Osteoblast (primary cell): Measurements from ENCODE around the gene ZC3H18. TPM values are rescaled to one million over a fixed set of nuclear protein-coding genes. Genes with fewer than 3 reads are reported as not detected.

Source experiments
- DNase-seq: peaks from one replicate; pipeline ENCODE4 v3.0.0; 2011; ENCODE audit warnings: low spot score, mixed read lengths; ENCODE audit not compliant: insufficient read length; ENCODE audit errors: missing footprints
- H2AFZ ChIP-seq: 2 replicates; pipeline ENCODE4 v1.6.0; 2011; ENCODE audit warnings: mild to moderate bottlenecking, low read length
- H3K27ac ChIP-seq: 2 replicates; pipeline ENCODE4 v1.5.1; 2011; ENCODE audit warnings: mild to moderate bottlenecking, low read depth, low read length, moderate library complexity
- H3K27me3 ChIP-seq: 2 replicates; pipeline ENCODE4 v1.6.0; 2012; ENCODE audit warnings: mild to moderate bottlenecking, control low read depth, inconsistent platforms, low read length, moderate library complexity; ENCODE audit not compliant: insufficient read depth
- H3K36me3 ChIP-seq: 2 replicates; pipeline ENCODE4 v1.5.1; 2011; ENCODE audit warnings: mild to moderate bottlenecking, low read length, control low read depth, moderate library complexity; ENCODE audit not compliant: insufficient read depth
- H3K4me1 ChIP-seq: 2 replicates; pipeline ENCODE4 v1.5.1; 2011; ENCODE audit warnings: mild to moderate bottlenecking, low read length, control low read depth, moderate library complexity; ENCODE audit not compliant: insufficient read depth
- H3K4me2 ChIP-seq: 2 replicates; pipeline ENCODE4 v1.6.0; 2011; ENCODE audit warnings: mild to moderate bottlenecking, low read length; ENCODE audit not compliant: insufficient read depth
- H3K4me3 ChIP-seq: fragments of 200-600 bp; sonication (generic); 3 replicates; pipeline ENCODE4 v1.5.1; 2012; ENCODE audit warnings: mild to moderate bottlenecking, low read length, inconsistent platforms; ENCODE audit not compliant: insufficient read depth
- H3K79me2 ChIP-seq: 2 replicates; pipeline ENCODE4 v1.6.0; 2012; ENCODE audit warnings: mild to moderate bottlenecking, low read length, control low read depth, inconsistent platforms; ENCODE audit not compliant: insufficient read depth
- H3K9me3 ChIP-seq: 2 replicates; pipeline ENCODE4 v1.5.1; 2011; ENCODE audit warnings: low read depth, low read length, control low read depth
- H4K20me1 ChIP-seq: 2 replicates; pipeline ENCODE4 v1.6.0; 2012; ENCODE audit warnings: mild to moderate bottlenecking, low read length, control low read depth; ENCODE audit not compliant: insufficient read depth
- CTCF ChIP-seq: IDR thresholded peaks from 2 replicates; pipeline ENCODE4 v1.5.1; 2011; ENCODE audit warnings: mild to moderate bottlenecking, low read depth, low read length, moderate library complexity; ENCODE audit errors: extremely low read depth
- total RNA-seq: library from RNA; depleted of rRNA; stranded (reverse); fragments of >200 nt; gene quantifications from 2 replicates; pipeline ENCODE4 v1.2.3, GENCODE V29; 2012

Gene ZC3H18
- total RNA-seq, 1 donor: 10.9 TPM

GRCh38 chr16:88538366-88539060 lies 31.7 kb upstream of the ZC3H18 start:
- Histone ChIP-seq H3K4me2 (no peak overlapping the region), H3K27ac (no peak overlapping the region), H2AFZ (no peak overlapping the region), H3K4me1 (peaks cover 4% of the 10 kb centered on the region), H3K9me3 (peaks cover 4% of the 10 kb centered on the region), H3K36me3 (no peaks in the 10 kb centered on the region), H3K4me3 (no peak overlapping the region), H4K20me1 (peaks cover 9% of the 10 kb centered on the region), H3K79me2 (peaks cover 2% of the 10 kb centered on the region), H3K27me3 (peaks cover 26% of the 10 kb centered on the region)
- TF ChIP-seq CTCF: no peak
- DNase-seq: no peak

- H4K20me1 ChIP-seq: peaks cover 9% of the 10 kb centered on the region
- peaks cover 4% of the 10 kb centered on the region for H3K9me3 ChIP-seq
- H3K27me3 ChIP-seq: peaks cover 26% of the 10 kb centered on the region
- no peak overlapping the region for H2AFZ ChIP-seq
- no peak overlapping the region for H3K4me3 ChIP-seq
- peaks cover 4% of the 10 kb centered on the region for H3K4me1 ChIP-seq
- peaks cover 2% of the 10 kb centered on the region for H3K79me2 ChIP-seq
- no peak overlapping the region for H3K27ac ChIP-seq
- DNase-seq: no peak
- H3K4me2 ChIP-seq: no peak overlapping the region
- H3K36me3 ChIP-seq: no peaks in the 10 kb centered on the region
- no peak for TF ChIP-seq CTCF
Observed at GRCh38 chr16:88539261-88539651, 30.9 kb upstream of the ZC3H18 start.

GRCh38 chr16:88539652-88540345 lies 30.4 kb upstream of the ZC3H18 start:
- H3K4me2 ChIP-seq: no peak overlapping the region
- no peak overlapping the region for H3K4me3 ChIP-seq
- H3K27me3 ChIP-seq: peaks cover 26% of the 10 kb centered on the region
- peaks cover 4% of the 10 kb centered on the region for H3K9me3 ChIP-seq
- no peak for TF ChIP-seq CTCF
- H2AFZ ChIP-seq: no peak overlapping the region
- H4K20me1 ChIP-seq: peaks cover 9% of the 10 kb centered on the region
- no peak for DNase-seq
- H3K79me2 ChIP-seq: peaks cover 2% of the 10 kb centered on the region
- H3K4me1 ChIP-seq: peaks cover 3% of the 10 kb centered on the region
- no peak overlapping the region for H3K27ac ChIP-seq
- H3K36me3 ChIP-seq: no peaks in the 10 kb centered on the region

- Histone ChIP-seq H3K27ac (no peak overlapping the region), H2AFZ (no peak overlapping the region), H4K20me1 (peaks cover 4% of the 10 kb centered on the region), H3K4me3 (no peak overlapping the region), H3K27me3 (peaks cover 26% of the 10 kb centered on the region), H3K4me1 (no peaks in the 10 kb centered on the region), H3K79me2 (no peaks in the 10 kb centered on the region), H3K9me3 (peaks cover 4% of the 10 kb centered on the region), H3K4me2 (no peak overlapping the region), H3K36me3 (no peaks in the 10 kb centered on the region)
- no peak for TF ChIP-seq CTCF
- peak; percentile 49 for DNase-seq
Observed at GRCh38 chr16:88540346-88540977, 29.7 kb upstream of the ZC3H18 start.
